Measurements from ENCODE around the gene NCLN. TPM values are rescaled to one million over a fixed set of nuclear protein-coding genes. Genes with fewer than 3 reads are reported as not detected.
A peak's percentile ranks its signal among the peaks of the same experiment; 100 is the strongest.

Gene NCLN
- total RNA-seq, 2 experiments from 2014 or later, result 55.9 to 56.8 TPM

GRCh38 chr19:3243819-3244700 lies 58.3 kb downstream of the NCLN start:
- CTCF ChIA-PET, result no interaction called here
- no peaks in the 10 kb centered on the region for H3K36me3 Mint-ChIP-seq (ENCODE audit: low read depth)
- TF ChIP-seq, protein P1, sequence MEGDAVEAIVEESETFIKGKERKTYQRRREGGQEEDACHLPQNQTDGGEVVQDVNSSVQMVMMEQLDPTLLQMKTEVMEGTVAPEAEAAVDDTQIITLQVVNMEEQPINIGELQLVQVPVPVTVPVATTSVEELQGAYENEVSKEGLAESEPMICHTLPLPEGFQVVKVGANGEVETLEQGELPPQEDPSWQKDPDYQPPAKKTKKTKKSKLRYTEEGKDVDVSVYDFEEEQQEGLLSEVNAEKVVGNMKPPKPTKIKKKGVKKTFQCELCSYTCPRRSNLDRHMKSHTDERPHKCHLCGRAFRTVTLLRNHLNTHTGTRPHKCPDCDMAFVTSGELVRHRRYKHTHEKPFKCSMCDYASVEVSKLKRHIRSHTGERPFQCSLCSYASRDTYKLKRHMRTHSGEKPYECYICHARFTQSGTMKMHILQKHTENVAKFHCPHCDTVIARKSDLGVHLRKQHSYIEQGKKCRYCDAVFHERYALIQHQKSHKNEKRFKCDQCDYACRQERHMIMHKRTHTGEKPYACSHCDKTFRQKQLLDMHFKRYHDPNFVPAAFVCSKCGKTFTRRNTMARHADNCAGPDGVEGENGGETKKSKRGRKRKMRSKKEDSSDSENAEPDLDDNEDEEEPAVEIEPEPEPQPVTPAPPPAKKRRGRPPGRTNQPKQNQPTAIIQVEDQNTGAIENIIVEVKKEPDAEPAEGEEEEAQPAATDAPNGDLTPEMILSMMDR (IDR thresholded peaks at IDR 0.05), result no peak
- peak; percentile 47 for ATAC-seq
- H3K4me1 Mint-ChIP-seq (ENCODE audit: low read depth), result no peaks in the 10 kb centered on the region
- H3K4me3 Mint-ChIP-seq, result no peak overlapping the region
- POLR2A ChIA-PET, result no interaction called here
- no peaks in the 10 kb centered on the region for H3K27me3 Mint-ChIP-seq
- H3K27ac Mint-ChIP-seq, result no peak overlapping the region
- peak; percentile 65 for DNase-seq
- H3K9me3 Mint-ChIP-seq, result no peaks in the 10 kb centered on the region
- intact Hi-C loops (cut with micrococcal nuclease), result no loop called here

- no peaks in the 10 kb centered on the region for H3K36me3 Mint-ChIP-seq (ENCODE audit: low read depth)
- no peaks in the 10 kb centered on the region for H3K27me3 Mint-ChIP-seq
- H3K9me3 Mint-ChIP-seq, result no peaks in the 10 kb centered on the region
- no peak overlapping the region for H3K4me3 Mint-ChIP-seq
- ChIA-PET CTCF (no interaction called here), POLR2A (no interaction called here)
- DNase-seq, result no peak
- intact Hi-C loops (cut with micrococcal nuclease), result no loop called here
- ATAC-seq, result no peak
- no peaks in the 10 kb centered on the region for H3K4me1 Mint-ChIP-seq (ENCODE audit: low read depth)
- TF ChIP-seq, protein P1 (IDR thresholded peaks at IDR 0.05), result no peak
- H3K27ac Mint-ChIP-seq, result no peak overlapping the region
Observed at GRCh38 chr19:3245050-3245449, 59.3 kb downstream of the NCLN start.

DNA sequence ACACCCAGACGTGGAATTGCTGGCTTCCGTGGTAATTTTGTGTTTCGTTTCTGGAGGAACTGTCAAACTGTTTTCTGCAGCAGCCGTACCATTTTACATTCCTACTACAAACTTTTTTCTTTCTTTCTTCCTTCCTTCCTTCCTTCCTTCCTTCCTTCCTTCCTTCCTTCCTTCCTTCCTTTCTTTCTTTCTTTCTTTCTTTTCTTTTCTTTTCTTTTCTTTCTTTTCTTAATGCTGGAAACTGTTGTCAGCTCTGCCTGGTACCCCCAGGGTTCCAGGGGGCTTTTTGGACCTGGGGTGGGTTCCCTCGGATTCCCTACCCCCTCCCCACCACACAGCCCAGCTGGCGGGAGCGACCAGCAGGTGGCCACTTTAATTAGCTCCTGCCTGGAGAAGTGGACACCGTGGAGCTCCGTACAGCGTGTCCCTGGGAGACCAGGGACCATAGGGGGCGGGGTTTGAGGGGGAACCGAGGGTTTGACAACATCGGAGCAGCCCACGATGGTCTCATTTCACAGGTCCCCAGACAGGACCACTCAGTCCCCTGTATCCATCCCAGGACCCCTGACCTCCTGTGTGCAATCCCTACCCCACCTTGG lies 63.1 kb downstream of the NCLN start:
- TF ChIP-seq, protein P1 (IDR thresholded peaks at IDR 0.05), result no peak
- POLR2A ChIA-PET, result no interaction called here
- H3K27ac Mint-ChIP-seq, result no peak overlapping the region
- H3K9me3 Mint-ChIP-seq, result peaks cover 7% of the 10 kb centered on the region
- H3K36me3 Mint-ChIP-seq (ENCODE audit: low read depth), result no peaks in the 10 kb centered on the region
- no peaks in the 10 kb centered on the region for H3K4me1 Mint-ChIP-seq (ENCODE audit: low read depth)
- intact Hi-C loops (cut with micrococcal nuclease), result no loop called here
- ATAC-seq, result no peak
- H3K4me3 Mint-ChIP-seq, result no peak overlapping the region
- H3K27me3 Mint-ChIP-seq, result peaks cover 8% of the 10 kb centered on the region
- no peak for DNase-seq
- CTCF ChIA-PET, result interaction anchor here (0.6 to 1.4 kb wide), 2 partner anchors 15 to 56 kb away, joined by 3 to 4 read pairs; no protein-coding TSS in a partner anchor

GRCh38 chr19:3249408-3249807 lies 63.7 kb downstream of the NCLN start:
- peaks cover 11% of the 10 kb centered on the region for H3K9me3 Mint-ChIP-seq
- TF ChIP-seq, protein P1 (IDR thresholded peaks at IDR 0.05), result no peak
- H3K27ac Mint-ChIP-seq, result no peak overlapping the region
- intact Hi-C loops (cut with micrococcal nuclease), result no loop called here
- POLR2A ChIA-PET, result no interaction called here
- H3K4me3 Mint-ChIP-seq, result no peak overlapping the region
- H3K4me1 Mint-ChIP-seq (ENCODE audit: low read depth), result no peaks in the 10 kb centered on the region
- peaks cover 8% of the 10 kb centered on the region for H3K27me3 Mint-ChIP-seq
- H3K36me3 Mint-ChIP-seq (ENCODE audit: low read depth), result no peaks in the 10 kb centered on the region
- CTCF ChIA-PET, result interaction anchor here (0.6 to 1.5 kb wide), 5 partner anchors 10 to 55 kb away, joined by 3 to 4 read pairs (median 3); no protein-coding TSS in a partner anchor
- peak; percentile 55 for ATAC-seq
- peak; percentile 34 for DNase-seq

- peak; percentile 67 for DNase-seq
- Mint-ChIP-seq H3K27me3 (peaks cover 8% of the 10 kb centered on the region), H3K27ac (no peak overlapping the region), H3K4me1 (ENCODE audit: low read depth) (no peaks in the 10 kb centered on the region), H3K9me3 (peaks cover 15% of the 10 kb centered on the region), H3K36me3 (ENCODE audit: low read depth) (no peaks in the 10 kb centered on the region), H3K4me3 (no peak overlapping the region)
- ChIA-PET POLR2A (no interaction called here), CTCF (interaction anchor here (0.7 to 1.5 kb wide), 4 partner anchors 23 to 300 kb away, joined by 3 to 5 read pairs (median 4); no protein-coding TSS in a partner anchor)
- intact Hi-C loops (cut with micrococcal nuclease), result no loop called here
- peak; percentile 83 for ATAC-seq
- TF ChIP-seq, protein P1 (IDR thresholded peaks at IDR 0.05), result peak; percentile 71
Observed at GRCh38 chr19:3250675-3251074, 64.9 kb downstream of the NCLN start.
